HFFc6 (cell line): ENCODE measurements around the gene DLG2. TPM values are rescaled to one million over a fixed set of nuclear protein-coding genes. Genes with fewer than 3 reads are reported as not detected.

Source experiments
- DNase-seq: peaks from one replicate; pipeline ENCODE4 v3.0.0-alpha.2; 2018
- H3K27ac Mint-ChIP-seq: 2 replicates; pipeline ENCODE4 v1.8.0; 2020; ENCODE audit warnings: mild to moderate bottlenecking, mixed read lengths
- H3K27me3 Mint-ChIP-seq: 2 replicates; pipeline ENCODE4 v1.8.0; 2021; ENCODE audit warnings: mild to moderate bottlenecking, moderate library complexity, mixed read lengths; ENCODE audit not compliant: insufficient read depth
- H3K36me3 Mint-ChIP-seq: 2 replicates; pipeline ENCODE4 v1.8.0; 2021; ENCODE audit warnings: low read depth, mixed read lengths
- H3K4me1 Mint-ChIP-seq: 2 replicates; pipeline ENCODE4 v1.8.0; 2020; ENCODE audit warnings: low read depth, mixed read lengths
- H3K4me3 Mint-ChIP-seq: 2 replicates; pipeline ENCODE4 v1.8.0; 2020; ENCODE audit warnings: mild to moderate bottlenecking, moderate library complexity, mixed read lengths
- H3K9me3 Mint-ChIP-seq: 2 replicates; pipeline ENCODE4 v1.8.0; 2020; ENCODE audit warnings: mild to moderate bottlenecking, mixed read lengths
- total RNA-seq, 6 experiments: library from RNA; stranded (reverse); fragmentation: NEBNext Ultra II Directional; extraction: Animal tissue kit (Norgen Biotek cat#: 25700); gene quantifications; 2 replicates in 1 of 6; 3 replicates in 5 of 6; pipeline ENCODE4 v1.2.3, GENCODE V29; 2021
- TF ChIP-seq, protein P1 (sequence below): fragments of 200-600 bp; sonication (generic); IDR thresholded peaks from 2 replicates; pipeline ENCODE4 v1.5.0; 2021; ENCODE audit warnings: antibody characterized with exemption, mild to moderate bottlenecking

The DLG2 gene
- total RNA-seq, 6 experiments from 2014 or later, result 0.39 to 1.00 (median 0.80) TPM; not detected in 1

DNA sequence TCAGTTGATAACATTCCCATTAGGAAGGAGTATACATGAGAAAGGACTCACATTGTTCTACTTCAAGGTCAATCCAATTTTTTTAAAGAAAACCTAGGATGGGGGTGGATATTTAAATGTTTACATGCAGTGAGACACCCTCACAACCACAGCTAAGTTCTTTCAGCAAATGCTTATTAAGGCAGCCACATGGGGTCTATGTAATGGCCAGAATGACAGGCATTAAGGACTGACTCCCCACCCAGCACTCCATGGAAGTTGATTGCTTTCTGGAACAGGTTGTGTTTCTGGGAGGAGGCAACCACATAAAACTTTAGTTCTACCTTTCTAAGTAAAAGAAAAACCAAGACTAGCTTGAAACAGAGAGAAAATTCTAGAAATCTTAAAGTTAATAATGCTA lies 1678.9 kb downstream of the DLG2 start:
- Mint-ChIP-seq H3K4me1 (no peaks in the 10 kb centered on the region), H3K27me3 (no peaks in the 10 kb centered on the region), H3K9me3 (peaks cover 19% of the 10 kb centered on the region), H3K4me3 (no peak overlapping the region), H3K27ac (no peak overlapping the region), H3K36me3 (no peaks in the 10 kb centered on the region)
- no peak for DNase-seq
- TF ChIP-seq, protein P1, sequence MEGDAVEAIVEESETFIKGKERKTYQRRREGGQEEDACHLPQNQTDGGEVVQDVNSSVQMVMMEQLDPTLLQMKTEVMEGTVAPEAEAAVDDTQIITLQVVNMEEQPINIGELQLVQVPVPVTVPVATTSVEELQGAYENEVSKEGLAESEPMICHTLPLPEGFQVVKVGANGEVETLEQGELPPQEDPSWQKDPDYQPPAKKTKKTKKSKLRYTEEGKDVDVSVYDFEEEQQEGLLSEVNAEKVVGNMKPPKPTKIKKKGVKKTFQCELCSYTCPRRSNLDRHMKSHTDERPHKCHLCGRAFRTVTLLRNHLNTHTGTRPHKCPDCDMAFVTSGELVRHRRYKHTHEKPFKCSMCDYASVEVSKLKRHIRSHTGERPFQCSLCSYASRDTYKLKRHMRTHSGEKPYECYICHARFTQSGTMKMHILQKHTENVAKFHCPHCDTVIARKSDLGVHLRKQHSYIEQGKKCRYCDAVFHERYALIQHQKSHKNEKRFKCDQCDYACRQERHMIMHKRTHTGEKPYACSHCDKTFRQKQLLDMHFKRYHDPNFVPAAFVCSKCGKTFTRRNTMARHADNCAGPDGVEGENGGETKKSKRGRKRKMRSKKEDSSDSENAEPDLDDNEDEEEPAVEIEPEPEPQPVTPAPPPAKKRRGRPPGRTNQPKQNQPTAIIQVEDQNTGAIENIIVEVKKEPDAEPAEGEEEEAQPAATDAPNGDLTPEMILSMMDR, result no peak

DNA sequence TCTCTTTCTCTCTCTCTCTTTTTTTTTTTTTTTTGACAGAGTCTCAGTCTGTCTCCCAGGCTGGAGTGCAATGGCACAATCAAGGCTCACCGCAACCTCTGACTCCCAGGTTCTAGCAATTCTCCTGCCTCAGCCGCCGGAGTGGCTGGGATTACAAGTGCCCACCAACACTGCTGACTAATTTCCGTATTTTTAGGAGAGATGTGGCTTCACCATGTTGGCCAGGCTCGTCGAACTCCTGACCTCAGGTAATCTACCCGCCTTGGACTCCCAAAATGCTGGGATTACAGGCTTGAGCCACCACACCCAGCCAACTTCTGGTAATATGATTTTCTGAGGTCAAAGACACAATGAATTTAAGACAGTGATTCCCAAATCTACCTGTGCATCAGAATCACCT lies 1681.2 kb downstream of the DLG2 start:
- no peak for DNase-seq
- Mint-ChIP-seq H3K9me3 (peaks cover 10% of the 10 kb centered on the region; the same call in 1 of the 2 replicates), H3K27ac (no peak overlapping the region), H3K27me3 (no peaks in the 10 kb centered on the region), H3K4me1 (no peaks in the 10 kb centered on the region), H3K36me3 (no peaks in the 10 kb centered on the region), H3K4me3 (no peak overlapping the region)
- TF ChIP-seq, protein P1, result no peak

DNA sequence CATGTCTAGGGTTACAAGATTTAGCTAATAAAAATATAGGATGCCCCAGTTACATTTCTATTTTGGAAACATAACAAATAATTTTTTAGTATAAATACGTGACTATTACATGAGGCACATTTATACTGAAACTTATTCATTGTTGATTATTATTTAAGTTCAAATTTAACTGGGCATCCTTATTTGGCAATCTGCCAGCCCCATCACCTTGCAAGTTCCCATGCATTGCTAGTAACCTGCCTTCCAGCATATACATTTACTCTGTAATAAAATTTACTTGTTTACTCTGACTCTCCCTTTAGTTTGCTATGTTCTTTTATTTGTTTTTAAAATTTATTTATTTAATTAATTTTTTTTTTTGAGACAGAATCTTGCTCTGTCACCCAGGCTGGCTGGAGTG lies 1686.1 kb downstream of the DLG2 start:
- no peak for DNase-seq
- TF ChIP-seq, protein P1, result no peak
- H3K4me3 Mint-ChIP-seq, result no peak overlapping the region

DNA sequence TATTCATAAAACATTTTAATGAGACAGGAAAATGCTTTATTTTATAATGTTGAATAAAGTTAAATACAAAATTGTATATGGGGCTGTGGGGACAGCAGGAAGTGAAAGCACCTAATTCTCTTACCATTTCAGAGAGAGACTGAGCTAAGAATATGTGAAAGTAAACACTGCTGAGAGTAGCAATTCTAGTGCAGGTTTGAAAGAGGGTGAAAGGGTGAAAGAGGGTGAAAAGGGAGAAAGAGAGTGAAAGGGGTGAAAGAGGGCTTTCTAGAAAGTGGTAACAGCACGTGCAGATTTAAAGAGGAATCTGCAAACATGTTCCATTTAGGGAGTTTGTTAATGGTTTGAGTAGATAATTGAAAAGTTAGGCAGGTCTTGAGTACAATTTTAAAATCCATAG lies 1689.0 kb downstream of the DLG2 start:
- H3K27ac Mint-ChIP-seq, result no peak overlapping the region
- H3K27me3 Mint-ChIP-seq, result no peaks in the 10 kb centered on the region
- no peak for DNase-seq
- peaks cover 14% of the 10 kb centered on the region for H3K9me3 Mint-ChIP-seq
- H3K36me3 Mint-ChIP-seq, result no peaks in the 10 kb centered on the region
- H3K4me3 Mint-ChIP-seq, result no peak overlapping the region
- H3K4me1 Mint-ChIP-seq, result no peaks in the 10 kb centered on the region
- TF ChIP-seq, protein P1, result no peak

More for the DNA sequence above, 1686.1 kb downstream of the DLG2 start:
- H3K4me1 Mint-ChIP-seq, result no peaks in the 10 kb centered on the region
- no peaks in the 10 kb centered on the region for H3K27me3 Mint-ChIP-seq
- no peaks in the 10 kb centered on the region for H3K36me3 Mint-ChIP-seq
- no peak overlapping the region for H3K27ac Mint-ChIP-seq
- peaks cover 16% of the 10 kb centered on the region for H3K9me3 Mint-ChIP-seq

GRCh38 chr11:83933008-83933407 lies 1694.1 kb downstream of the DLG2 start:
- no peak for DNase-seq
- TF ChIP-seq, protein P1, result no peak
- no peaks in the 10 kb centered on the region for H3K27me3 Mint-ChIP-seq
- H3K4me1 Mint-ChIP-seq, result no peaks in the 10 kb centered on the region
- no peak overlapping the region for H3K27ac Mint-ChIP-seq
- H3K9me3 Mint-ChIP-seq, result peaks cover 16% of the 10 kb centered on the region
- no peak overlapping the region for H3K4me3 Mint-ChIP-seq
- H3K36me3 Mint-ChIP-seq, result no peaks in the 10 kb centered on the region

DNA sequence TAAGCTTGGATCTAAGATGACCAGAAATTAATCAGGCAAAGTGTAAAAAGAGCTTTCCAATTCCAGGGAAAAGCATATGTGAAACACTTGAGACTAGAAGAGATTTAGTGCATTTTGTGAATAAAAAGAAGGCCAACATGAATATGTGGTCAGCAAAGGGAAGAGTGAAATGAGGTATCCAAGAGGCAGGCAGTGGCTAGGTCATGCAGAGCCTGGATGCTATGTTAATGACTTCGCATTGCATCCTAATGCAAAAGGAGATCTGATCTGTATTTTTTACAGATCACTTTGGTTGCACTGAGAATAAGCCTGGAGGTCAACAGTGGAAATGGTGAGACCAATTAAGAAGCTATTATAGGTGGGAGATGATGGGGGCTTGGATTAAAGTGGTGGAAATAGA lies 1699.7 kb downstream of the DLG2 start:
- TF ChIP-seq, protein P1, result no peak
- Mint-ChIP-seq H3K27me3 (no peaks in the 10 kb centered on the region), H3K9me3 (peaks cover 11% of the 10 kb centered on the region), H3K4me1 (no peaks in the 10 kb centered on the region), H3K27ac (no peak overlapping the region), H3K36me3 (no peaks in the 10 kb centered on the region), H3K4me3 (no peak overlapping the region)
- DNase-seq, result no peak
